ENCODE measurements around the gene KLF16.

DNA sequence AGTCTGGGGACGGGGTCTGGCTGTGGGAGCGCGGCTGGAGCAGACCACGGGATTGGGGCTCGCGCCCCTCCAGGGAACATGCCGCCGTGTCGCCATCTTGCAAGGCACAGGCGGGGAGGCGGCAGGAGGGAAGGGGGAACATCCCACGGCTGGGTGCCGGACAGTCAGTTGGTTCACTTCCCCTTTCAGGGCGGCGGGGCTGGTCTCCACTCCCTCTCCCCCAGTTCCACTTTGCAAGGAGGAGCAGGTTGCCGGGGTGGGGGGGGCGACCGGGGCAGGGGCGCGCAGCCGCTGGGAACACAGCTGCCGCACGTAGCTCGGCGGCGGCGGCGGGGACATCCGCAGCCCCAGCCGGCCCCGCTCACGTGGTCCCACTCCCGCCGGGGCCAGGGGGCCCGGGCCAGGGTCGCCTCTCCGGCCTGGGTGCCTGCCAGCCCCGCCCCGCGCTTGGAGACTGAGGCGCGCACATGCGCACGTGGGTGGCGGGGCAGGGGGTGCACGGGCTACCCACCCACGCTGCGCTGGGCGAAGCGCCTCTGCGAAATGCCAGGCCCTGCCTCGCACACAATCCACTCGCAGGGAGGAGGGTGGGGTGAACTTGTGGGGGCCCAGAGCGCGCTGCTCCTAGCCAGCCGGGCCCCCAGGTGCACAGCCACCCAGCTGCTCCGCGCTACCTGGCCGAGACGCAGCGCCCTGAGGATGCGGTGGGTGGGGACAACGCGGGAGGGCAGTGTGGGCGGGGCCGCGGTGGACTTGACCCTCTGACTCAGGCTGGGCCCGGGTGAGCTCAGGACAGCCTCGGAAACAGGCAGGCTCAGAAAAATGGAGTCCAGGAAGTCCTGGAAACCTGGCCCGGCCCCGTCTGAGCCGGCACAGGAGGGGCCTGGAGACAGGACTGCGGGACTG lies 6.4 kb downstream of the KLF16 start:
- TF ChIP-seq, protein P1, sequence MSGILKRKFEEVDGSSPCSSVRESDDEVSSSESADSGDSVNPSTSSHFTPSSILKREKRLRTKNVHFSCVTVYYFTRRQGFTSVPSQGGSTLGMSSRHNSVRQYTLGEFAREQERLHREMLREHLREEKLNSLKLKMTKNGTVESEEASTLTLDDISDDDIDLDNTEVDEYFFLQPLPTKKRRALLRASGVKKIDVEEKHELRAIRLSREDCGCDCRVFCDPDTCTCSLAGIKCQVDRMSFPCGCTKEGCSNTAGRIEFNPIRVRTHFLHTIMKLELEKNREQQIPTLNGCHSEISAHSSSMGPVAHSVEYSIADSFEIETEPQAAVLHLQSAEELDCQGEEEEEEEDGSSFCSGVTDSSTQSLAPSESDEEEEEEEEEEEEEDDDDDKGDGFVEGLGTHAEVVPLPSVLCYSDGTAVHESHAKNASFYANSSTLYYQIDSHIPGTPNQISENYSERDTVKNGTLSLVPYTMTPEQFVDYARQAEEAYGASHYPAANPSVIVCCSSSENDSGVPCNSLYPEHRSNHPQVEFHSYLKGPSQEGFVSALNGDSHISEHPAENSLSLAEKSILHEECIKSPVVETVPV (CRISPR knock-in tag; IDR thresholded peaks at IDR 0.05) = no peak
- TF ChIP-seq RARB (CRISPR knock-in tag; IDR thresholded peaks at IDR 0.05) (no peak), TOX (CRISPR knock-in tag; IDR thresholded peaks at IDR 0.05; ENCODE audit: borderline replicate concordance) (no peak), ZFP3 (CRISPR knock-in tag; IDR thresholded peaks at IDR 0.05) (no peak)
